ENCODE results near the gene PPFIA2.

PPFIA2 gene

GRCh38 chr12:81572411-81572810 is 186.7 kb downstream of the PPFIA2 start:
- TF ChIP-seq, protein P1, sequence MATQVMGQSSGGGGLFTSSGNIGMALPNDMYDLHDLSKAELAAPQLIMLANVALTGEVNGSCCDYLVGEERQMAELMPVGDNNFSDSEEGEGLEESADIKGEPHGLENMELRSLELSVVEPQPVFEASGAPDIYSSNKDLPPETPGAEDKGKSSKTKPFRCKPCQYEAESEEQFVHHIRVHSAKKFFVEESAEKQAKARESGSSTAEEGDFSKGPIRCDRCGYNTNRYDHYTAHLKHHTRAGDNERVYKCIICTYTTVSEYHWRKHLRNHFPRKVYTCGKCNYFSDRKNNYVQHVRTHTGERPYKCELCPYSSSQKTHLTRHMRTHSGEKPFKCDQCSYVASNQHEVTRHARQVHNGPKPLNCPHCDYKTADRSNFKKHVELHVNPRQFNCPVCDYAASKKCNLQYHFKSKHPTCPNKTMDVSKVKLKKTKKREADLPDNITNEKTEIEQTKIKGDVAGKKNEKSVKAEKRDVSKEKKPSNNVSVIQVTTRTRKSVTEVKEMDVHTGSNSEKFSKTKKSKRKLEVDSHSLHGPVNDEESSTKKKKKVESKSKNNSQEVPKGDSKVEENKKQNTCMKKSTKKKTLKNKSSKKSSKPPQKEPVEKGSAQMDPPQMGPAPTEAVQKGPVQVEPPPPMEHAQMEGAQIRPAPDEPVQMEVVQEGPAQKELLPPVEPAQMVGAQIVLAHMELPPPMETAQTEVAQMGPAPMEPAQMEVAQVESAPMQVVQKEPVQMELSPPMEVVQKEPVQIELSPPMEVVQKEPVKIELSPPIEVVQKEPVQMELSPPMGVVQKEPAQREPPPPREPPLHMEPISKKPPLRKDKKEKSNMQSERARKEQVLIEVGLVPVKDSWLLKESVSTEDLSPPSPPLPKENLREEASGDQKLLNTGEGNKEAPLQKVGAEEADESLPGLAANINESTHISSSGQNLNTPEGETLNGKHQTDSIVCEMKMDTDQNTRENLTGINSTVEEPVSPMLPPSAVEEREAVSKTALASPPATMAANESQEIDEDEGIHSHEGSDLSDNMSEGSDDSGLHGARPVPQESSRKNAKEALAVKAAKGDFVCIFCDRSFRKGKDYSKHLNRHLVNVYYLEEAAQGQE (IDR thresholded peaks at IDR 0.05; ENCODE audit: insufficient read depth in 1 of 2, low read depth in 2 of 2, low read length in 2 of 2): no peak
- TF ChIP-seq FOXP2 (optimal IDR thresholded peaks at IDR 0.05; ENCODE audit: borderline replicate concordance, extremely low read depth, extremely low read length, insufficient read depth) (no peak), SIN3A (IDR thresholded peaks at IDR 0.05; ENCODE audit: borderline replicate concordance, insufficient read depth, low read length) (no peak), POLR2AphosphoS5 (IDR thresholded peaks at IDR 0.05; ENCODE audit: low read depth, low read length) (no peak), TAF1 (IDR thresholded peaks at IDR 0.05; ENCODE audit: borderline replicate concordance, insufficient read depth, low read length) (no peak)

DNA sequence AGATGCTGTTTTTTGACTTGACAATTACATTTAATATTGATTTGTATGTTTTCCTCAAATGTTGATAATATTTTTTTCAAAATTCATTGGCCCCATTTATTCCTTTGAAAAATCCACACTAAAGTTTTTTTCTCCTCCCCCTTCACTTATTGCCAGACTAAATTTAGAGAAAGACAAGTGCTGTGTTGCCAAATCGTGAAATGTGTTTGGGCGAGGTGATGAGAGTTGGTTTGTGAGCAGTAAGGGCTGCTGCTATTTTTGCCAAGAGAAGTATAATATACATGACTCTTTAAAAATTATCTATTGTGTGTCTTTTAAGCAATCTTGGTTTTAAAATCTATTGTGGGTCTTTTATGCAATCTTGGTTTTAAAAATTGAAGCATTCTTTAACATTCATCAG is 188.9 kb downstream of the PPFIA2 start:
- TF ChIP-seq SIN3A (IDR thresholded peaks at IDR 0.05; ENCODE audit: borderline replicate concordance, insufficient read depth, low read length) (no peak), TAF1 (IDR thresholded peaks at IDR 0.05; ENCODE audit: borderline replicate concordance, insufficient read depth, low read length) (no peak), POLR2AphosphoS5 (IDR thresholded peaks at IDR 0.05; ENCODE audit: low read depth, low read length) (no peak)
- TF ChIP-seq, protein P1 (IDR thresholded peaks at IDR 0.05; ENCODE audit: insufficient read depth in 1 of 2, low read depth in 2 of 2, low read length in 2 of 2): no peak

DNA sequence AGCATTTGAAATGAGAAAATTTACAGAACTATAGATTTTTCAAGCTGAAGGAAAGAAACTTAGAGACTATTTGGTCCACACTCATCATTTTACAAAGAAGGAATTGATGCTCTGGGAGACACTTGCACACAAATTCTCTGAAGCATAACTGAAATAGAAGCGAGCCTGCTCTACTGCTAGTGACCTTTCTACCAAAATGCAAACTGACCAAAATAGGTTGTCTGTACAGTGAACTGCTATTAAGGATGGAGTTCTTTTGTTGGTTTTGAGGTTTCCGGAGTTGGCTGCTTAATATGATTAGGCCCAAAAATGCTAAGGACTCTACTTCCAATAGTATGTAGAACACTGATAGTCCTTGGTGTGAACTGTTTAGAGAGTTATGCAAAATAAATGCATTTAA is 194.9 kb downstream of the PPFIA2 start:
- TF ChIP-seq TAF1 (IDR thresholded peaks at IDR 0.05; ENCODE audit: borderline replicate concordance, insufficient read depth, low read length) (no peak), POLR2AphosphoS5 (IDR thresholded peaks at IDR 0.05; ENCODE audit: low read depth, low read length) (no peak), SIN3A (IDR thresholded peaks at IDR 0.05; ENCODE audit: borderline replicate concordance, insufficient read depth, low read length) (no peak)
- TF ChIP-seq, protein P1 (IDR thresholded peaks at IDR 0.05; ENCODE audit: insufficient read depth in 1 of 2, low read depth in 2 of 2, low read length in 2 of 2): no peak

DNA sequence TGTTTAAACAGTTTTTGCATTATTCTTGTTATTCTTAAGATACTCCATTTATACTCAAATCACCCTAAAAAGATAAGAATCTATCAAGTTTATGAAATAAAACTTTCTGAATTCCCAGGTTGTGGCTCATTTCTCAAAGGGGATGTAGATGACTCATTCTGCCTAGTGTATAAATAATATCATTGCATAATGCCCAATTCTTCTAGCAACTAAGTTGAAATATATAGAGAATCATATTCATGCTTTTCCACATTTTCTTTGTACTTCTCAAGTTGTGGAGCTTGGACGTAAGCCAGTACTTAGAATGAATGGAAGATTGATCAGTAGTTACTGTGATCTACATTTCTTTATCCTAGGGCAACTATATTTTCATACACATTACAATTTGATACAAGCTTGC is 201.1 kb downstream of the PPFIA2 start:
- TF ChIP-seq POLR2AphosphoS5 (IDR thresholded peaks at IDR 0.05; ENCODE audit: low read depth, low read length): no peak

DNA sequence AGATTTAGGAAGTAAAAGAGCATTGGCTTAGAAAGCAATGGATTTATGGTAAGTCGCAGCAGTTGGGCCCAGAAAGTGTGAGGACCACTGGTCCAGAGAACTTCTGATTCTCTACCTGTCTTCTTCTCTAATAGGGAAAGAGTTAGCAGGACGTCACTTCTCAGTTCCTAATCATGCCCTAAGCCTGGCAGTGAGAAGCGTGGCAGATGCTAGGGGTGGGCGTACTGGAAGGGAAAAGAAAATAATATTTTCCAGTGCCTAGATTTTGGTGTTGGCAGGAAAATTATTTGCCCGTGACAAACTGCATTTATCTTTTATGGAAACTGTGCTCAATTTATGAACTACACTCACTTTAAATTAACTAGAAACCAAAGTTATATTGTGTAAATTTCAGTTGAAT is 212.3 kb downstream of the PPFIA2 start:
- TF ChIP-seq SIN3A (IDR thresholded peaks at IDR 0.05; ENCODE audit: borderline replicate concordance, insufficient read depth, low read length) (no peak), TAF1 (IDR thresholded peaks at IDR 0.05; ENCODE audit: borderline replicate concordance, insufficient read depth, low read length) (no peak), POLR2AphosphoS5 (IDR thresholded peaks at IDR 0.05; ENCODE audit: low read depth, low read length) (no peak), FOXP2 (optimal IDR thresholded peaks at IDR 0.05; ENCODE audit: borderline replicate concordance, extremely low read depth, extremely low read length, insufficient read depth) (no peak)
- TF ChIP-seq, protein P1 (IDR thresholded peaks at IDR 0.05; ENCODE audit: insufficient read depth in 1 of 2, low read depth in 2 of 2, low read length in 2 of 2): no peak
